Fibroblast of lung (primary cell): ENCODE data around the gene DCLRE1C. TPM values are rescaled to one million over a fixed set of nuclear protein-coding genes. Genes with fewer than 3 reads are reported as not detected.
A peak's percentile ranks its signal among the peaks of the same experiment; 100 is the strongest.

Experiments used
- DNase-seq, 2 donors: peaks; one replicate each; pipeline versions ENCODE4 v3.0.0 to v3.0.0-alpha.2; 2010; ENCODE audit warnings: low read depth in 2 of 2
- H2AFZ ChIP-seq: 2 replicates; pipeline ENCODE4 v1.5.1; 2012; ENCODE audit warnings: low read length, control low read depth, inconsistent platforms
- H3K27ac ChIP-seq: 2 replicates; pipeline ENCODE4 v1.5.1; 2011; ENCODE audit warnings: low read length, control low read depth; ENCODE audit not compliant: insufficient read depth
- H3K27me3 ChIP-seq: 2 replicates; pipeline ENCODE4 v1.5.1; 2011; ENCODE audit warnings: mild to moderate bottlenecking, low read length; ENCODE audit not compliant: control insufficient read depth, insufficient read depth
- H3K36me3 ChIP-seq: 2 replicates; pipeline ENCODE4 v1.5.1; 2011; ENCODE audit warnings: low read length; ENCODE audit not compliant: control insufficient read depth, insufficient read depth
- H3K4me1 ChIP-seq: 2 replicates; pipeline ENCODE4 v1.5.1; 2011; ENCODE audit warnings: low read length; ENCODE audit not compliant: control insufficient read depth, insufficient read depth; ENCODE audit errors: extremely low read depth
- H3K4me2 ChIP-seq: 2 replicates; pipeline ENCODE4 v1.5.1; 2011; ENCODE audit warnings: low read length, control low read depth; ENCODE audit not compliant: insufficient read depth; ENCODE audit errors: extremely low read depth
- H3K4me3 ChIP-seq, 4 experiments: fragments of 200-600 bp in 1 of 4; sonication (generic) in 1 of 4; replicated peaks in 1 of 4; 2 replicates each; pipeline ENCODE4 v1.5.1; 2011 to 2016; ENCODE audit warnings: low read length in 4 of 4, low read depth in 3 of 4, mild to moderate bottlenecking in 3 of 4, control low read depth in 2 of 4, inconsistent platforms in 1 of 4, mixed read lengths in 1 of 4; ENCODE audit not compliant: insufficient read depth in 1 of 4; ENCODE audit errors: control extremely low read depth in 1 of 4
- H3K79me2 ChIP-seq: 2 replicates; pipeline ENCODE4 v1.5.1; 2012; ENCODE audit warnings: mild to moderate bottlenecking, low read length, inconsistent platforms; ENCODE audit not compliant: control insufficient read depth, insufficient read depth
- H3K9ac ChIP-seq: 2 replicates; pipeline ENCODE4 v1.5.1; 2011; ENCODE audit warnings: mild to moderate bottlenecking, low read length, control low read depth; ENCODE audit not compliant: insufficient read depth
- H3K9me3 ChIP-seq: 2 replicates; pipeline ENCODE4 v1.5.1; 2012; ENCODE audit warnings: low read depth, low read length; ENCODE audit not compliant: control insufficient read depth, insufficient read depth
- H4K20me1 ChIP-seq: 2 replicates; pipeline ENCODE4 v1.5.1; 2011; ENCODE audit warnings: low read length; ENCODE audit not compliant: control insufficient read depth, insufficient read depth; ENCODE audit errors: extremely low read depth
- CTCF ChIP-seq, 2 donors: IDR thresholded peaks in 1 of 2; conservative IDR thresholded peaks in 1 of 2; 1 replicate in 1 of 2; 2 replicates in 1 of 2; pipeline ENCODE4 v1.5.1; 2011 to 2012; ENCODE audit warnings: low read length in 2 of 2, control low read depth in 1 of 2, inconsistent platforms in 1 of 2, low read depth in 1 of 2, mild to moderate bottlenecking in 1 of 2
- EZH2 ChIP-seq: IDR thresholded peaks from 2 replicates; pipeline ENCODE4 v1.5.1; 2012; ENCODE audit warnings: low read length, control low read depth, mild to moderate bottlenecking; ENCODE audit errors: missing control alignments
- polyA plus RNA-seq, 2 donors: library from polyadenylated mRNA; depleted of rRNA in 1 of 2; stranded (reverse) in 1 of 2; unstranded in 1 of 2; fragments of >200 nt; gene quantifications; 2 replicates each; pipeline ENCODE4 v1.2.1, GENCODE V29; 2011 to 2012; ENCODE audit warnings: missing spikeins in 1 of 2
- total RNA-seq: library from RNA; depleted of rRNA; stranded (reverse); fragments of >200 nt; gene quantifications from 2 replicates; pipeline ENCODE4 v1.2.1, GENCODE V29; 2014

The DCLRE1C gene
- total and polyA plus RNA-seq, 2 donors (not counting 1 experiment from before 2014, with no cell fraction given), result 8.9 to 13.4 TPM

- Histone ChIP-seq H3K4me1 (no peaks in the 10 kb centered on the region), H3K79me2 (no peaks in the 10 kb centered on the region), H2AFZ (no peak overlapping the region), H3K9me3 (no peaks in the 10 kb centered on the region), H4K20me1 (no peaks in the 10 kb centered on the region), H3K36me3 (peaks cover 4% of the 10 kb centered on the region), H3K4me2 (no peak overlapping the region), H3K9ac (no peak overlapping the region), H3K4me3 (no peak overlapping the region), H3K27me3 (no peaks in the 10 kb centered on the region), H3K27ac (no peak overlapping the region)
- TF ChIP-seq EZH2 (no peak), CTCF (conservative IDR thresholded peaks at IDR 0.05 in 1 of 2, IDR thresholded peaks at IDR 0.05 in 1 of 2; ENCODE audit: low read depth in 1 of 2, low read length in 2 of 2) (no peak)
- peak in 1 of 2 donors; percentile 21 for DNase-seq
These were observed 17.3 kb downstream of the DCLRE1C start for GRCh38 chr10:14936584-14936983.

- no peak overlapping the region for H3K4me3 ChIP-seq
- H3K79me2 ChIP-seq, result no peaks in the 10 kb centered on the region
- DNase-seq, result no peak
- H2AFZ ChIP-seq, result no peak overlapping the region
- no peak overlapping the region for H3K9ac ChIP-seq
- TF ChIP-seq CTCF (conservative IDR thresholded peaks at IDR 0.05 in 1 of 2, IDR thresholded peaks at IDR 0.05 in 1 of 2; ENCODE audit: low read depth in 1 of 2, low read length in 2 of 2) (no peak), EZH2 (no peak)
- H3K36me3 ChIP-seq, result peaks cover 6% of the 10 kb centered on the region
- no peaks in the 10 kb centered on the region for H4K20me1 ChIP-seq
- no peaks in the 10 kb centered on the region for H3K4me1 ChIP-seq
- H3K27ac ChIP-seq, result no peak overlapping the region
- H3K4me2 ChIP-seq, result no peak overlapping the region
- no peaks in the 10 kb centered on the region for H3K9me3 ChIP-seq
- H3K27me3 ChIP-seq, result no peaks in the 10 kb centered on the region
These were observed 23.3 kb downstream of the DCLRE1C start for GRCh38 chr10:14930610-14931009.

GRCh38 chr10:14926722-14927416, 27.0 kb downstream of the DCLRE1C start:
- no peak for DNase-seq
- TF ChIP-seq CTCF (conservative IDR thresholded peaks at IDR 0.05 in 1 of 2, IDR thresholded peaks at IDR 0.05 in 1 of 2; ENCODE audit: low read depth in 1 of 2, low read length in 2 of 2), result no peak
- TF ChIP-seq EZH2, result no peak
- Histone ChIP-seq H3K4me3 (no peak overlapping the region), H3K9ac (no peak overlapping the region), H3K4me2 (no peak overlapping the region), H3K4me1 (no peaks in the 10 kb centered on the region), H3K27ac (no peak overlapping the region), H3K9me3 (no peaks in the 10 kb centered on the region), H3K79me2 (no peaks in the 10 kb centered on the region), H3K27me3 (no peaks in the 10 kb centered on the region), H4K20me1 (no peaks in the 10 kb centered on the region), H2AFZ (no peak overlapping the region), H3K36me3 (peaks cover 11% of the 10 kb centered on the region)
